HG03066 (cell line): Measurements from ENCODE around the gene TMEM236.

ENCODE experiments used
- ATAC-seq: cut with Tn5 transposase; IDR thresholded peaks from one replicate; pipeline ENCODE4 v1.9.1; 2021; ENCODE audit warnings: low read depth; ENCODE audit not compliant: unreplicated experiment

Gene TMEM236

GRCh38 chr10:17816199-17816598, 64.2 kb downstream of the TMEM236 start:
- no peak for ATAC-seq

DNA sequence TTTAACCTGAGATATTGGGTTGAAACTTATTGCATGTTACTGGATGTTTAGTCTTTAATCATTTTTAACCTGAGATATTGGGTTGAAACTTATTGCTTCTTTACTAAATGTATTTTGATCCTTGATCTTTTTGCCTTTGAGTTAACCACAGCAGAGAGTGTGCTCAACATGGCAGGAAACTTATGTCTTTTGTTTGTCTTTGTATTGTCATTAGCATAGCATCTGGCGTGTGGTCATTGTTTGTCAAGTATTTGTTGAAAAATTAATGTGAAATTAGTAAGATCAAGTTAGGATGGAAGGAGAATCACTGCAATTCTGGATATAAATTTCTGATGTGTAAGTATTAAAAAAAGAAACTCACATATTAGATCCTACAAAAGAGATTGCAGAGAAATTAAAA, 65.3 kb downstream of the TMEM236 start:
- ATAC-seq: no peak

- no peak for ATAC-seq
Measured at GRCh38 chr10:17817790-17818189, 65.8 kb downstream of the TMEM236 start.

DNA sequence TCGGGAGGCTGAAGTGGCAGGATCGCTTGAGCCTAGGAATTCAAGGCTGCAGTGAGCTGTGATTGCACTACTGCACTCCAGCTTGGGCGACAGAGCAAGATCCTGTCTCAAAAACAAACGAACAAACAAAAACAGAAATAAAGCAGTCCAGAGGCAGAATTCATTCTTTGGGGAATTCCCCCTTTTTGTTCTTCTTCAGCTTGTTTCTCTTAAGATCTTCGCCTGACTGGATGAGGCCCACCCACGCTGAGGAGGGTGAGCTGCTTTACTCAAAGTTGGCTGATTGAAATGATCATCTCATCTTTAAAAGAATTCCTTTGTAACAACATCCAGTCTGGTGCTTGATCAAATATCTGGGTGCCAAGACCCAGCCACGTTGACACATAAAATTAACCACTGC, 67.8 kb downstream of the TMEM236 start:
- ATAC-seq: no peak

DNA sequence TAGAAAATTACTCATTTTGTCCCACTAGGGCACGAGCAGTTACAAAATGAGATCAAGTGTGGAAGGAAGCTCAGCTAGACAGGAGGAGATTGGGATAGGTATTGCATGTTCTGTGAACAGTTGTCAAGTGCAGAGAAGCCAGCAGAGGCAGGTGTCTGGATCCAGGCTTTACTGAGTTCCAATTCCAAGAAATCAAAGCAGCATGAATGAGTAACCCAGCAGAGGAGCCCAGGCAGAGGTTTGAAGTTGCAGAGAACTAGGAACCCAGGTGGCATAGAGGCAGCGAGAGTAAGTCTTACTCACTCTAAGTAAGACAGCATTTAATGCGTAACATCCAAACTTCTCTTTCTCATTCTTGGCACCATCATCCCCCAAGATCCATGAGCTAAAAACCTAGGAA, 68.9 kb downstream of the TMEM236 start:
- ATAC-seq: no peak

GRCh38 chr10:17821893-17822292, 69.9 kb downstream of the TMEM236 start:
- ATAC-seq: no peak

- no peak for ATAC-seq
Measured at GRCh38 chr10:17831341-17831740, 79.3 kb downstream of the TMEM236 start.

GRCh38 chr10:17831896-17832295, 79.9 kb downstream of the TMEM236 start:
- no peak for ATAC-seq

GRCh38 chr10:17833656-17834055, 81.7 kb downstream of the TMEM236 start:
- no peak for ATAC-seq

DNA sequence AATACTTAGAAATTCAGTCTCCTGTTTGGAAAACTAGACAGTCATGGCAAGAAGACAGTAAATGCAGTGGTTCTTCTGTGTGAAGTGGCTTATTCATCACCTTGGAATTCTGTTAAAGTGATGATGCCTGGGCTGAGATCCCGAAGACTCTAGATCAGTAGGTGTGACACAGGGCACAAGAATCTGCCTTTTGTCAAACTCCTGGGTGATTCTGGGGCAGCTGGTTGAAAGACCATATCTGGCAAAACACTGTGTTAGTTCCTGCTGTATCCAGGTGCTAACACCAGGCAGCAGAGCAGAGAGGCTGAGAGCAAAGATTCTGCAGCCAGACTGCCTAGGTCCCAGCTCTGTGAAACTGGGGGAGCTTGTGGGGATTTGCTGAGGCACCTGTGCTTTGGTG, 83.7 kb downstream of the TMEM236 start:
- ATAC-seq: no peak

DNA sequence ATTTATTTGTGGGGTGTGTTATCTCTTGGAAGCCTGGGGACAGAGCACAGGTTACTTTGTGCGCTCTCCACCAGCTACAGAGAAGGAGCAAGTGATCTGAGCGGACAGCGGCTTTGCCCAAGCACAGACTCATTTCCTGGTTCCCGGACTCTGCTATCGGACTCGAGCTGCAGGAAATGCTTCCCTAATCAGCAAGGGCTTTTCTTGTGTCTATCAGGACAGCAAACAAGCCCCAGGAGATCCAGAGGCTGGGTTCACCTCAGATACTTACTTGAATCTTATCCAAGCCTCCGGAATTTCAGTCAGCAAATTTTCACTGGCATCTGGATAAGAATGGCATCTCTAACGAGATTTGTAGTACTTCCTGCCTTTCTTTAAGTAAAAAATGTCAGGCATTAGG, 84.9 kb downstream of the TMEM236 start:
- no peak for ATAC-seq

DNA sequence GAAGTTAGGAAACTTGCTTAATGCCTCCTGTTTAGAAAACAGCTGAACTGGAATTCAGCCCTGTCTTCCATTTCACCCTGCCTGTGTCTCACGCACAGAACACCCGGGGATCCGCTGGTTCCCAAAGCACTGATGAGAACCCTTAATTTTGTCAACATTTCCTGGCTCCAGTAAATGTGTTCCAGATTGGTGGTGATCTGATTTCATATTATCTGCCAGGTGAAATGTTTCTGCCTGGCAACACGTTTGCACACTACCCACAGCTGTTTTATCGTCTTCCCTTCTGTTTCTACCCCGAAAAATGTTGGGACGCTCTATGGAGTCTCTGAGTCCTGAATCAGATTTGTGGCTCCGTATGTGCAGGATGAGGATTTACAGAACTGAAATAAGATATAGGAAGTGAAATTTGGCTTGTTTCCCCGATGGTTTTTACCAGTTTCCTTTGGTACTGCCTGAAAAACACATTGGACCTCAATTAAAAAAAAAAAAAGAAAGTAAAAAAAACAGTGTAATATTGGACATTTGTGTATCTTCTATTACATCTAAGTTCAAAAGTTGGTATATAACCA, 86.2 kb downstream of the TMEM236 start:
- no peak for ATAC-seq

- ATAC-seq: no peak
Measured at GRCh38 chr10:17841050-17841449, 89.0 kb downstream of the TMEM236 start.

DNA sequence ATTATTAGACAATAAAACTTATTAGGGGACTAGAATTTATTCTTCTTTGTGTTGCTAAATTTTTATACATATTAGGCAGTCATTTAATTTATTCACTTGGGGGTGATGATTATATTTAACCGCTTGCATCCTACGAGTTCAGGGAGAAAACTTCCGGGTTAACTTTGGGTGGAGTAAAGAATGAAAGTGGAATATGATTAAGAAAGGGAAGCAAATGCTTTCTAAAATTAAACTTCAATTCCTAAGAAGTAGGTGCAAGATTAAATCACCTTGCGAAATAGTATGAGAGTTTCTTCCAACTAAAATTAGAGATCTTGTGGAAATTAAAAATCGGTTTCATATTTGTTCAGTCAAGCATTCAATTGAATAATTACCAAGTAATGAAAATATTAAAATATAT, 90.6 kb downstream of the TMEM236 start:
- ATAC-seq: no peak

GRCh38 chr10:17847585-17848296, 95.7 kb downstream of the TMEM236 start:
- no peak for ATAC-seq

DNA sequence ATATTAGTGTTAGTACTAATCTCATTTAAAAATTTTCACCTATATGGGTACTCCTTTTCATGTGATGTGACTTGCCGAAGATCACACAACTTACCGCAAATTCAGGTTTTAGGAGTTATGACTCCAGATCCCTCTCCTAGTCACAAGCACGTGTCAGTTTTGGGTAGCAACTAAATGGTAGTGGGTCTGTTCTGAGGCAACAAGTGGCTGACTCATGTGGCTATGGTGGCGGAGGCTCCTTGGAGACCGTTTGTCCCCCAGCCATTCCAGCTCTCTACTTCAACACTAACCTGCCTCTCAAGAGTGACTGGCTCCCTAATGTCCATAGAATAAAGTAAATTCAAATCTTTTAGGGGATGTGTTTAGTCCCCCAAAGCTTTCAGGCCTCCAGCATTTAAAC, 96.6 kb downstream of the TMEM236 start:
- no peak for ATAC-seq
